Nephron progenitor cell (in vitro differentiated cells): ENCODE data around the gene RSRP1.

Source experiments
- DNase-seq: peaks from one replicate; pipeline ENCODE4 v3.0.0; 2021
- H3K27ac Mint-ChIP-seq: 2 replicates; pipeline ENCODE4 v1.8.0; 2021; ENCODE audit warnings: mild to moderate bottlenecking, moderate library complexity, mixed read lengths
- H3K27me3 Mint-ChIP-seq: 2 replicates; pipeline ENCODE4 v1.8.0; 2021; ENCODE audit warnings: mild to moderate bottlenecking, low read depth, mixed read lengths; ENCODE audit not compliant: poor library complexity
- H3K36me3 Mint-ChIP-seq: 2 replicates; pipeline ENCODE4 v1.8.0; 2021; ENCODE audit warnings: low read depth, mixed read lengths
- H3K4me1 Mint-ChIP-seq: 2 replicates; pipeline ENCODE4 v1.8.0; 2021; ENCODE audit warnings: mixed read lengths
- H3K4me3 Mint-ChIP-seq: 2 replicates; pipeline ENCODE4 v1.8.0; 2021; ENCODE audit warnings: mild to moderate bottlenecking, moderate library complexity, mixed read lengths
- H3K9me3 Mint-ChIP-seq: 2 replicates; pipeline ENCODE4 v1.8.0; 2021; ENCODE audit warnings: mild to moderate bottlenecking, moderate library complexity, mixed read lengths
- TF ChIP-seq, protein P1 (sequence below): fragments of 200-600 bp; sonication (generic); IDR thresholded peaks from 2 replicates; pipeline ENCODE4 v1.5.0; 2021; ENCODE audit warnings: antibody characterized with exemption

Gene RSRP1

DNA sequence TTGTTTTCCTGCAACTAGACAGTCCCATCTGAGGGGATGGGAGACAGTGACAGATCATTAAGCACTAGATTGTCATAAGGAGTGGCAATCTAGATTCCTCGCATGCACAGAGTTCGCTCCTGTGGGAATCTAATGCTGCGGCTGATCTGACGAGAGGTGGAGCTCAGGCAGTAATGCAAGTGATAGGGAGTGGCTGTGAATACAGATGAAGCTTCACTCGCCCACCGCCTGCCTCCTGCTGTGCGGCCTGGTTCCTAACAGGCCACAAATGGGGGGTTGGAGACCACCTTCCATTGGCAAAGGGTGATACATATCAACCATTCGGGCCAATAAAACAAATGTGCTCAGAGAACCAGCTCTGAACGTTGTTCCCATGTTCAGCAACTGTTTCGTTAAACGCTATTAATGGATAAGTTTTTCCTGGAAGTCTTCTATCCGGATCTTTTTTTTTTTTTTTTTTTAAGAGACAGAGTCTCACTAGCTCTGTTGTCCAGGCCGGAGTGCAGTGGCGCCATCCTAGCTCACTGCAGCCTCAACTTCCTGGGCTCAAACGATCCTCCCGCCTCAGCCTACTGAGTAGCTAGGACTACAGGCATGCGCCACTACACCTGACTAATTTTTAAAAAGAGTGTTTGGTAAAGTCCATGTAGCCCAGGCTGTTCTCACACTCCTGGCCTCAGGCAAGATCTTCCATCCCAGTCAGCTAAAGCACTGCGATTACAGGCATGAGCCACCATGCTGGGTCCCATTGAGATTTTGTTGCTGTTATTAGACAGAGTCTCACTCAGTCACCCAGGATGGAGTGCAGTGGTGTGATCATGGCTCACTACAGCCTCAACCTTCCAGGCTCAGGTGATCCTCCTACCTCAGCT is 8.7 kb upstream of the RSRP1 start:
- no peaks in the 10 kb centered on the region for H3K9me3 Mint-ChIP-seq
- TF ChIP-seq, protein P1, sequence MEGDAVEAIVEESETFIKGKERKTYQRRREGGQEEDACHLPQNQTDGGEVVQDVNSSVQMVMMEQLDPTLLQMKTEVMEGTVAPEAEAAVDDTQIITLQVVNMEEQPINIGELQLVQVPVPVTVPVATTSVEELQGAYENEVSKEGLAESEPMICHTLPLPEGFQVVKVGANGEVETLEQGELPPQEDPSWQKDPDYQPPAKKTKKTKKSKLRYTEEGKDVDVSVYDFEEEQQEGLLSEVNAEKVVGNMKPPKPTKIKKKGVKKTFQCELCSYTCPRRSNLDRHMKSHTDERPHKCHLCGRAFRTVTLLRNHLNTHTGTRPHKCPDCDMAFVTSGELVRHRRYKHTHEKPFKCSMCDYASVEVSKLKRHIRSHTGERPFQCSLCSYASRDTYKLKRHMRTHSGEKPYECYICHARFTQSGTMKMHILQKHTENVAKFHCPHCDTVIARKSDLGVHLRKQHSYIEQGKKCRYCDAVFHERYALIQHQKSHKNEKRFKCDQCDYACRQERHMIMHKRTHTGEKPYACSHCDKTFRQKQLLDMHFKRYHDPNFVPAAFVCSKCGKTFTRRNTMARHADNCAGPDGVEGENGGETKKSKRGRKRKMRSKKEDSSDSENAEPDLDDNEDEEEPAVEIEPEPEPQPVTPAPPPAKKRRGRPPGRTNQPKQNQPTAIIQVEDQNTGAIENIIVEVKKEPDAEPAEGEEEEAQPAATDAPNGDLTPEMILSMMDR: no peak
- H3K4me1 Mint-ChIP-seq: peaks cover 20% of the 10 kb centered on the region
- peak overlapping the region; percentile 78 for H3K27ac Mint-ChIP-seq
- no peak overlapping the region for H3K4me3 Mint-ChIP-seq
- peaks cover 7% of the 10 kb centered on the region for H3K27me3 Mint-ChIP-seq
- H3K36me3 Mint-ChIP-seq: no peaks in the 10 kb centered on the region
- no peak for DNase-seq

DNA sequence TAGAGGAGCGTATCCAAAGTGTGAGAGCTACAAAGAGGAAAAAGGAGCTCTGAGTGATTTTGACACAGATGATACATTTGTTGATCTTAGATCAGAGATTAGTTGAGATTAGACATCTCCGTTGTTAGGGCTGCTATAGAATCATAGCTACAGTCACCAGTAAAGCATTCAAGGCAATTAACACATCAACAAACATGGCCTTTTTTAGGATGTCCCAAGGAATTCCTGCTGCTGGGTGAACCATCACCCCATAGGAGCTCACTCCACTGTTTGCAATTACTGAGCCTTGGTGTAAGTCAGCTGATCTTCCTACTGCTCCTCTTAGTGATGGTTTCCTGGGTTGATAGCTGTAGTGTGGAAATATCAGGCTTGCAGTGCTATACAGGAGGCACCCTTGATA is 6.7 kb upstream of the RSRP1 start:
- Mint-ChIP-seq H3K4me1 (peaks cover 20% of the 10 kb centered on the region), H3K4me3 (no peak overlapping the region), H3K36me3 (no peaks in the 10 kb centered on the region), H3K9me3 (no peaks in the 10 kb centered on the region), H3K27me3 (peaks cover 5% of the 10 kb centered on the region), H3K27ac (no peak overlapping the region)
- DNase-seq: no peak
- TF ChIP-seq, protein P1: no peak

DNA sequence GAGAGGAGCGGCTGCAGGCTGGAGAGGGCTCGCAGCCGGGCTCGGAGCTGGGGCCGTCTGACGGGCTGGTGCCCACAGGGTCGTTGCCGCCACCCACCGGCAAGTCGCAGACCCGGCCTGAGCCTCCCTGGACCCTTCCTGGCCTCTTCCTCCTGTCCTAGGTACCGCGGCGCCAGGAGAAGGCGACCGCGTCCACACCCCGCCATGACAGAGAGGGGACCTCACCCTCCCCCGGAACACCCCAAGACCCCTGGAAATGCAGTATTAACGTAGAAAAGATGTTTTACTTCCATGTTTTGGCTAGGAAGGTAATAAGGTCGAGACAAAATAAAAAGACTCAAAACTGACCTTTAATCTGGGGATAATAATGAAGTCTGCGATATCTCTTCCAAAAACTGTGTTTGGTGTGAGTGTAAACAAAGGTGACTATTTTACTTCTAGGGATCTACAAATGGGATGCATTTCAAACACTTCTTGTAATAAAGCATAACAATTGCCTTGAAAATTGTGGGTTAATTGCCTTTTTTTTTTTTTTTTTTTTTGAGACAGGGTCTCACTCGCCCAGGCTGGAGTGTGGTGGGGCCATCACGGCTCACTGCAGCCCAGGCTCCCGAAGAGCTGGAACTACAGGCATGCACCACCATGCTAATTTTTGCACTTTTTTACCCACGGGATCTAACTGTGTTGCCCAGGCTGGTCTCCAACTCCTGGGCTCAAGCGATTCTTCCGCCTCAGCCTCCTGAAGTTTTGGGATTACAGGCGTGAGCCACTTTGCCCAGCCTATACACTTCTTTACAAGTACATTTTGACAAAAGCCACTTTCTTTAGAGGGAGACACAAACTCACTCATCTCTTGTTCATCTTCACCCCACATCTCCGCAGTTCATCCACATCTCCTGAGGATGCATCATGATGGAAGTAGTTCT is 838 bp upstream of the RSRP1 start:
- Mint-ChIP-seq H3K4me3 (peak overlapping the region; percentile 95), H3K27me3 (peaks cover 7% of the 10 kb centered on the region), H3K36me3 (peaks cover 22% of the 10 kb centered on the region), H3K9me3 (no peaks in the 10 kb centered on the region), H3K27ac (peak overlapping the region; percentile 99), H3K4me1 (peaks cover 31% of the 10 kb centered on the region)
- no peak for DNase-seq
- TF ChIP-seq, protein P1: peak; percentile 23

DNA sequence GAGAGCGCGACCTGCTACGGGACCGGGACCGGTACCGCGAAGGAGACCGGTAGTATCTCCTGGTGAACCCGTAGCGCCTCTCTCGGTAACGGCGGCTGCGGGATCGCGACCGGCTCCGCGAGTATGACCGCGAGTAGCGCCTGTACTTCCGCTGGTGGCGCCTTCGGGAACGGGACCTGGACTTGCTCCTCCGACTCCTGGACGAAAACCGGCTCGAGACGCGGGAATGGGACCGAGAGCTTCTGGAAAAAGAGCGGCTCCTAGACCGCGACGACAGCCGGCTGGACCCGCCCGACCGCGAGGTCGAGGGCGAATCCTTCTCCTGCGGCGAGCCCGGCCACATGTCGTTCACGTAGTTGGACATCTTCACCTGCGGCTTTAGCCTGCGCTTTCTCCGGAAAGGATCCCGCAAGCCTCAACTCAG is 642 bp downstream of the RSRP1 start:
- peaks cover 35% of the 10 kb centered on the region for H3K36me3 Mint-ChIP-seq
- H3K27ac Mint-ChIP-seq: peak overlapping the region; percentile 95
- peak; percentile 57 for DNase-seq
- H3K4me3 Mint-ChIP-seq: peak overlapping the region; percentile 95
- H3K9me3 Mint-ChIP-seq: no peaks in the 10 kb centered on the region
- TF ChIP-seq, protein P1: no peak
- peaks cover 31% of the 10 kb centered on the region for H3K4me1 Mint-ChIP-seq
- H3K27me3 Mint-ChIP-seq: peaks cover 2% of the 10 kb centered on the region

DNA sequence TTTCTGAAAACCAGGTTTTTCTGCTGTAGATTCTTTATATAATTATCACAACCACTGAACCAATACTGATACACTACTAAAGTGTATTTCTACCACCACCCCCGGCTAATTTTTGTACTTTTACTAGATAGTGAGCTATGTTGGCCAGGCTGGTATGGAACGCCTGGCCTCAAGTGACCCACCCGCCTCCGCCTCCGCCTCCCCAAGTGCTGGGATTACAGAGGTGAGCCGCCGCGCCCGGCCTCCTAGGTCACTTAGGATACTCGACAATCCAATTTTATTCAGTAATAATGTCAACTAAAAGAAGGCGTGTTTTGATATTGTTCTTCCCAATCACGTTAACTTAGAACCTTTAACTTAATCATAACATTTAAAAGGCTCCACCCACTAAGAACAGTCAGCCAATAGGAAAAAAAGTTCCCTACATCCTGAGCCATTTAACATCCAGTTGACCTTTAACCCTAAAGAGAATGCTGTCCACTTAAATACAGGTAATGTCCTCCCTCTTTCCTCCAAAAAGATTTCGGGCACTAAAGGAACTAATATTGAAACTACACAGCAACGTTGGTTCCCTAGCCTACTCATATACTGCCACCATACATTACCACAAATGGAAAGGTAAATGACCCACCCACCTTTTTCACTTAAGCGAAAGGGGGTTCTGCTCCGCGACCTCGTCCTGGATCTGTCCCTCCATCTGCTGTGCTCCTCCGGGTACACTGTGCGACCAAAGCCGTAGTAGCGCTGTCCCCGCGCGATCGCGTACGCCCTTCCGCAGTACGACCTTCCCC is 1.2 kb downstream of the RSRP1 start:
- peaks cover 35% of the 10 kb centered on the region for H3K36me3 Mint-ChIP-seq
- peaks cover 2% of the 10 kb centered on the region for H3K27me3 Mint-ChIP-seq
- TF ChIP-seq, protein P1: no peak
- no peaks in the 10 kb centered on the region for H3K9me3 Mint-ChIP-seq
- peaks cover 31% of the 10 kb centered on the region for H3K4me1 Mint-ChIP-seq
- no peak for DNase-seq
- peak overlapping the region; percentile 95 for H3K4me3 Mint-ChIP-seq
- peak overlapping the region; percentile 66 for H3K27ac Mint-ChIP-seq
